H1 (cell line): ENCODE results near the gene PGM2. TPM values are rescaled to one million over a fixed set of nuclear protein-coding genes. Genes with fewer than 3 reads are reported as not detected.

ENCODE experiments used
- CTCF ChIA-PET: fragments of 300-600 bp; sonication (Branson Sonifier 250); formaldehyde crosslinking; loops from one replicate; lab custom pipeline; 2021; ENCODE audit not compliant: partially characterized antibody; lab: Charles Lee
- POLR2A ChIA-PET: fragments of 300-600 bp; sonication (Branson Sonifier 250); formaldehyde crosslinking; loops from one replicate; lab custom pipeline; 2021; ENCODE audit warnings: inconsistent platforms; ENCODE audit not compliant: partially characterized antibody; lab: Charles Lee
- DNase-seq, 2 experiments: peaks; one replicate each; pipeline versions ENCODE4 v3.0.0 to v3.0.0-alpha.2; 2010 to 2022; ENCODE audit warnings: low spot score in 2 of 2, low read depth in 1 of 2, mixed read lengths in 1 of 2
- FAIRE-seq: peaks from 2 replicates; lab custom pipeline; 2011; peaks lifted over from hg19 to GRCh38; lab: Jason Lieb, UNC
- H2AFZ ChIP-seq: 2 replicates; pipeline ENCODE4 v1.8.1; 2012; ENCODE audit warnings: low read length, inconsistent platforms
- H2AK5ac ChIP-seq: 2 replicates; pipeline ENCODE4 v1.6.1; 2013; ENCODE audit warnings: low read depth, low read length
- H2BK120ac ChIP-seq: replicated peaks from 2 replicates; pipeline ENCODE3; 2013; ENCODE audit warnings: low read depth, low read length, inconsistent platforms
- H2BK12ac ChIP-seq: 2 replicates; pipeline ENCODE4 v1.6.1; 2013; ENCODE audit warnings: low read depth, low read length
- H2BK15ac ChIP-seq: 2 replicates; pipeline ENCODE4 v1.6.1; 2013; ENCODE audit warnings: low read length
- H2BK20ac ChIP-seq: 2 replicates; pipeline ENCODE4 v1.6.1; 2013; ENCODE audit warnings: low read length
- H2BK5ac ChIP-seq: 2 replicates; pipeline ENCODE4 v1.6.1; 2013; ENCODE audit warnings: low read depth, low read length
- H3K14ac ChIP-seq: 2 replicates; pipeline ENCODE4 v1.6.1; 2013; ENCODE audit warnings: inconsistent platforms; ENCODE audit not compliant: insufficient read length
- H3K18ac ChIP-seq: 2 replicates; pipeline ENCODE4 v1.6.1; 2013; ENCODE audit warnings: low read length; ENCODE audit errors: extremely low read depth
- H3K23ac ChIP-seq: 2 replicates; pipeline ENCODE4 v1.6.1; 2013; ENCODE audit warnings: inconsistent platforms; ENCODE audit not compliant: insufficient read length
- H3K23me2 ChIP-seq: 2 replicates; pipeline ENCODE4 v1.6.1; 2013; ENCODE audit warnings: low read depth, low read length
- H3K27ac ChIP-seq: 2 replicates; pipeline ENCODE4 v1.6.1; 2011; ENCODE audit warnings: low read depth, low read length, inconsistent platforms
- H3K27me3 ChIP-seq, 4 experiments: replicated peaks in 1 of 4; 1 replicate in 1 of 4; 2 replicates in 3 of 4; pipeline versions ENCODE4 v1.6.1 to v1.8.1; 2011 to 2013; ENCODE audit warnings: low read length in 3 of 4, mild to moderate bottlenecking in 3 of 4, inconsistent platforms in 2 of 4, mixed read lengths in 2 of 4, moderate library complexity in 1 of 4; ENCODE audit not compliant: control insufficient read depth in 3 of 4, insufficient read depth in 3 of 4; ENCODE audit errors: extremely low read depth in 1 of 4
- H3K36me3 ChIP-seq, 4 experiments: 2 replicates each; pipeline versions ENCODE4 v1.6.1 to v1.8.1; 2011 to 2013; ENCODE audit warnings: mild to moderate bottlenecking in 4 of 4, low read length in 3 of 4, moderate library complexity in 2 of 4, control low read depth in 1 of 4, inconsistent platforms in 1 of 4; ENCODE audit not compliant: insufficient read depth in 4 of 4, control insufficient read depth in 2 of 4
- H3K4ac ChIP-seq: replicated peaks from 2 replicates; pipeline ENCODE3; 2013; ENCODE audit warnings: low read length, low read depth, mixed read lengths, inconsistent platforms; ENCODE audit not compliant: insufficient read length
- H3K4me1 ChIP-seq, 4 experiments: replicated peaks in 1 of 4; 1 replicate in 1 of 4; 2 replicates in 3 of 4; pipeline versions ENCODE4 v1.6.1 to v1.8.1; 2011 to 2013; ENCODE audit warnings: low read length in 3 of 4, inconsistent platforms in 2 of 4, mixed read lengths in 1 of 4; ENCODE audit not compliant: insufficient read depth in 4 of 4, control insufficient read depth in 3 of 4
- H3K4me2 ChIP-seq, 2 experiments: 2 replicates each; pipeline versions ENCODE4 v1.6.1 to v1.8.1; 2011 to 2013; ENCODE audit warnings: low read depth in 2 of 2, low read length in 2 of 2, control low read depth in 1 of 2, inconsistent platforms in 1 of 2, mild to moderate bottlenecking in 1 of 2; ENCODE audit not compliant: insufficient read depth in 1 of 2
- H3K4me3 ChIP-seq, 4 experiments: fragments of 200-600, 300-600 bp in 1 of 4; sonication (generic), shearing (Covaris generic), sonication (Bioruptor Twin) in 1 of 4; 2 replicates each; pipeline versions ENCODE4 v1.5.1 to v1.8.1; 2011 to 2016; ENCODE audit warnings: low read length in 4 of 4, low read depth in 3 of 4, control low read depth in 2 of 4, inconsistent platforms in 2 of 4, mild to moderate bottlenecking in 2 of 4, mixed read lengths in 1 of 4, moderate library complexity in 1 of 4; ENCODE audit not compliant: insufficient read depth in 2 of 4; ENCODE audit errors: extremely low read depth in 1 of 4
- H3K56ac ChIP-seq: replicated peaks from 2 replicates; pipeline ENCODE3; 2013; ENCODE audit warnings: low read depth, mild to moderate bottlenecking, mixed read lengths, low read length, inconsistent platforms; ENCODE audit not compliant: insufficient read length
- H3K79me1 ChIP-seq: 2 replicates; pipeline ENCODE4 v1.6.1; 2013; ENCODE audit warnings: low read depth, low read length, control low read depth
- H3K79me2 ChIP-seq, 2 experiments: 2 replicates each; pipeline versions ENCODE4 v1.6.1 to v1.8.1; 2012 to 2013; ENCODE audit warnings: low read length in 2 of 2, mild to moderate bottlenecking in 2 of 2, inconsistent platforms in 1 of 2; ENCODE audit not compliant: insufficient read depth in 2 of 2, control insufficient read depth in 1 of 2
- H3K9ac ChIP-seq, 4 experiments: replicated peaks in 1 of 4; 1 replicate in 1 of 4; 2 replicates in 3 of 4; pipeline versions ENCODE4 v1.6.1 to v1.8.1; 2011 to 2013; ENCODE audit warnings: low read depth in 3 of 4, low read length in 3 of 4, control low read depth in 2 of 4, mild to moderate bottlenecking in 2 of 4, moderate library complexity in 2 of 4, inconsistent platforms in 1 of 4; ENCODE audit errors: extremely low read depth in 1 of 4
- H3K9me3 ChIP-seq, 2 experiments: 2 replicates each; pipeline versions ENCODE4 v1.6.1 to v1.8.1; 2012 to 2013; ENCODE audit warnings: mild to moderate bottlenecking in 2 of 2, moderate library complexity in 2 of 2, control low read depth in 1 of 2, inconsistent platforms in 1 of 2, low read depth in 1 of 2, low read length in 1 of 2, mixed read lengths in 1 of 2; ENCODE audit not compliant: insufficient read depth in 2 of 2
- H4K20me1 ChIP-seq, 2 experiments: replicated peaks in 1 of 2; 2 replicates each; pipeline versions ENCODE3 to v1.8.1; 2011 to 2013; ENCODE audit warnings: inconsistent platforms in 2 of 2, low read length in 2 of 2, mild to moderate bottlenecking in 1 of 2; ENCODE audit not compliant: insufficient read depth in 2 of 2, control insufficient read depth in 1 of 2
- H4K5ac ChIP-seq: 2 replicates; pipeline ENCODE4 v1.6.1; 2013; ENCODE audit warnings: low read length, low read depth, mixed read lengths, inconsistent platforms; ENCODE audit not compliant: insufficient read length
- H4K8ac ChIP-seq: 2 replicates; pipeline ENCODE4 v1.8.0; 2013; ENCODE audit warnings: mild to moderate bottlenecking, moderate library complexity, low read length, inconsistent platforms; ENCODE audit not compliant: insufficient read depth; ENCODE audit errors: extremely low read depth
- H4K91ac ChIP-seq: replicated peaks from 2 replicates; pipeline ENCODE3; 2013; ENCODE audit warnings: low read length, mixed read lengths, inconsistent platforms; ENCODE audit not compliant: insufficient read length
- BACH1 ChIP-seq: IDR thresholded peaks from 2 replicates; pipeline ENCODE4 v1.6.1; 2012; ENCODE audit warnings: low read length, improper control_type of control experiment
- JUN ChIP-seq: IDR thresholded peaks from 2 replicates; pipeline ENCODE4 v1.6.1; 2011; ENCODE audit warnings: low read depth, mild to moderate bottlenecking, improper control_type of control experiment, low read length
- KDM1A ChIP-seq: fragments of 200-600, 300-600 bp; sonication (generic); IDR thresholded peaks from 2 replicates; pipeline ENCODE4 v1.7.1; 2016; ENCODE audit warnings: mild to moderate bottlenecking, low read length, borderline replicate concordance
- RAD21 ChIP-seq, 2 experiments: IDR thresholded peaks in 1 of 2; conservative IDR thresholded peaks in 1 of 2; 2 replicates each; pipeline ENCODE4 v1.6.1; 2011; ENCODE audit warnings: low read depth in 2 of 2, low read length in 2 of 2, improper control_type of control experiment in 1 of 2, inconsistent platforms in 1 of 2, mild to moderate bottlenecking in 1 of 2, moderate library complexity in 1 of 2
- YY1 ChIP-seq: IDR thresholded peaks from 2 replicates; pipeline ENCODE4 v1.6.1; 2011; ENCODE audit warnings: low read depth, mild to moderate bottlenecking, low read length
- WGBS, 2 experiments: shearing (Covaris generic) in 1 of 2; methylation state at CpG; one replicate each; pipeline versions ENCODE4 v1.1.6 to v1.1.7; 2013 to 2015; ENCODE audit warnings: low lambda C conversion rate in 2 of 2, mixed read lengths in 2 of 2, inconsistent platforms in 1 of 2, low coverage in 1 of 2, missing lambda C conversion rate in 1 of 2; ENCODE audit not compliant: insufficient replicate concordance in 2 of 2, insufficient coverage in 1 of 2, insufficient read length in 1 of 2; ENCODE audit errors: extremely low coverage in 1 of 2, missing lambda C conversion rate in 1 of 2; 5-methylcytosine and 5-hydroxymethylcytosine counted together
- polyA plus RNA-seq, 7 experiments: library from polyadenylated mRNA; depleted of rRNA in 3 of 7; stranded (reverse) in 5 of 7; unstranded in 2 of 7; fragments of >200 nt in 5 of 7; fragments of 200-250 nt in 2 of 7; gene quantifications; 1 replicate in 5 of 7; 2 replicates in 1 of 7; 4 replicates in 1 of 7; pipeline versions ENCODE4 v1.2.1 to v1.2.3, GENCODE V29; 2011 to 2013; ENCODE audit warnings: missing spikeins in 2 of 7, mixed read lengths in 2 of 7
- total RNA-seq: library from RNA; stranded (reverse); fragmentation: NEBNext Ultra II Directional; extraction: Animal tissue kit (Norgen Biotek cat#: 25700); gene quantifications from 2 replicates; pipeline ENCODE4 v1.2.1, GENCODE V29; 2021
- TF ChIP-seq, protein P1 (sequence below), 3 experiments: IDR thresholded peaks; 1 replicate in 2 of 3; 2 replicates in 1 of 3; pipeline versions ENCODE4 v1.5.1 to v1.6.1; 2011; ENCODE audit warnings: low read length in 3 of 3, mild to moderate bottlenecking in 3 of 3, inconsistent platforms in 2 of 3, low read depth in 1 of 3, moderate library complexity in 1 of 3; ENCODE audit not compliant: insufficient read depth in 1 of 3; ENCODE audit errors: control extremely low read depth in 1 of 3

The PGM2 gene
- total and polyA plus RNA-seq, 2 of the 8 experiments (the other 6 are each of a cell fraction or from before 2014, with no cell fraction given), result 7.7 to 38.0 TPM

DNA sequence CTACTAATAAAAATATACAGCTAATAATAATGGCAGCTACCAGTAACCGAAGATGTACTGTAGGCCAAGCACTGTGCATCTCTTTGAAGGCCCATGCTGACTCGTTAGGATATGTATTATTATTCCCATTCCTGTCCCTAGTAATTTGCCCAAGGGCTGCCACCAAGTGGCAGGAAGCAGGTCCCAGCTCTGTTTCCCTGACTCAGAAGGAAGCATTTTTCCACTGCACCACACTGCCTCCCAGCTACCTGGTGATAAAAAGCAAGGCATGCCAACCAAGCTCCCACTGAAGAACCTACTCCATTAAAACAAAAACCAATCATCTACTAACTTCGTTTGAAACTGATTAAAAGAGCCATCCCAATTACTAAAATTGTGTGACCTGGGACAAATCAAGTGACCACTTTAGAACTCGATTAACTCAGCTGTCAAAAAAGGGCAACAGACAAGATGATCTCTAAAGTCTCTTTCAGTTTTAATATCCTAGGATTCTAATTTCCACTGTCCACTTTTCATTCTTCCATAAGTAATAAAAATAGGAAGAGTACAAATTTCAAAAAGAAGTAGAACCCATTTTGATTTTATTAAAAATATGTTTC is 24.3 kb upstream of the PGM2 start:
- no peak overlapping the region for H2BK120ac ChIP-seq
- H3K4ac ChIP-seq, result no peak overlapping the region
- ChIA-PET POLR2A (interaction anchor here (0.6 kb wide), 1 partner anchor 161 kb away, joined by 3 read pairs; no protein-coding TSS in a partner anchor), CTCF (interaction anchor here (0.6 to 4.7 kb wide), 29 partner anchors 9 to 406 kb away, joined by 3 to 60 read pairs (median 3); partner anchors contain the start of gene RELL1)
- no peaks in the 10 kb centered on the region for H3K9me3 ChIP-seq
- no peak overlapping the region for H3K4me3 ChIP-seq
- H3K4me1 ChIP-seq, result peaks cover 0 to 6% (median 1%) of the 10 kb centered on the region in 4 experiments; a peak in 2 of 7 replicates
- no peak overlapping the region for H2BK20ac ChIP-seq
- no peak overlapping the region for H4K8ac ChIP-seq
- H2BK5ac ChIP-seq, result no peak overlapping the region
- H3K56ac ChIP-seq, result no peak overlapping the region
- DNase-seq (no peak), FAIRE-seq (peak; percentile 93)
- no peak overlapping the region for H4K91ac ChIP-seq
- TF ChIP-seq RAD21 (IDR thresholded peaks at IDR 0.05 in 1 of 2, conservative IDR thresholded peaks at IDR 0.05 in 1 of 2; ENCODE audit: low read depth in 2 of 2, low read length in 2 of 2) (peak; percentile 81 to 82), BACH1 (no peak), JUN (no peak), YY1 (0 out of 2 replicates have a peak, but pooled peaks have one; percentile 36), KDM1A (no peak)
- TF ChIP-seq, protein P1, sequence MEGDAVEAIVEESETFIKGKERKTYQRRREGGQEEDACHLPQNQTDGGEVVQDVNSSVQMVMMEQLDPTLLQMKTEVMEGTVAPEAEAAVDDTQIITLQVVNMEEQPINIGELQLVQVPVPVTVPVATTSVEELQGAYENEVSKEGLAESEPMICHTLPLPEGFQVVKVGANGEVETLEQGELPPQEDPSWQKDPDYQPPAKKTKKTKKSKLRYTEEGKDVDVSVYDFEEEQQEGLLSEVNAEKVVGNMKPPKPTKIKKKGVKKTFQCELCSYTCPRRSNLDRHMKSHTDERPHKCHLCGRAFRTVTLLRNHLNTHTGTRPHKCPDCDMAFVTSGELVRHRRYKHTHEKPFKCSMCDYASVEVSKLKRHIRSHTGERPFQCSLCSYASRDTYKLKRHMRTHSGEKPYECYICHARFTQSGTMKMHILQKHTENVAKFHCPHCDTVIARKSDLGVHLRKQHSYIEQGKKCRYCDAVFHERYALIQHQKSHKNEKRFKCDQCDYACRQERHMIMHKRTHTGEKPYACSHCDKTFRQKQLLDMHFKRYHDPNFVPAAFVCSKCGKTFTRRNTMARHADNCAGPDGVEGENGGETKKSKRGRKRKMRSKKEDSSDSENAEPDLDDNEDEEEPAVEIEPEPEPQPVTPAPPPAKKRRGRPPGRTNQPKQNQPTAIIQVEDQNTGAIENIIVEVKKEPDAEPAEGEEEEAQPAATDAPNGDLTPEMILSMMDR (IDR thresholded peaks at IDR 0.05; ENCODE audit: control extremely low read depth in 1 of 3, insufficient read depth in 1 of 3, low read depth in 1 of 3, low read length in 3 of 3), result peak; percentile 59 to 95 (median 70)
- no peaks in the 10 kb centered on the region for H3K23me2 ChIP-seq
- H2AFZ ChIP-seq, result no peak overlapping the region
- no peak overlapping the region for H3K4me2 ChIP-seq
- no peak overlapping the region for H3K14ac ChIP-seq
- H3K79me2 ChIP-seq, result no peaks in the 10 kb centered on the region
- no peak overlapping the region for H2AK5ac ChIP-seq
- H4K5ac ChIP-seq, result no peak overlapping the region
- no peak overlapping the region for H3K9ac ChIP-seq
- no peaks in the 10 kb centered on the region for H3K36me3 ChIP-seq
- no peak overlapping the region for H2BK15ac ChIP-seq
- H3K27ac ChIP-seq, result no peak overlapping the region
- no peak overlapping the region for H2BK12ac ChIP-seq
- no peaks in the 10 kb centered on the region for H3K79me1 ChIP-seq
- WGBS, 2 experiments, result 48% methylated on average over 4 of the region's 4 CpGs; no CpG with 5 or more reads in 1 of the 2 experiments
- no peak overlapping the region for H3K23ac ChIP-seq
- no peak overlapping the region for H3K18ac ChIP-seq
- H3K27me3 ChIP-seq, result no peaks in the 10 kb centered on the region
- no peaks in the 10 kb centered on the region for H4K20me1 ChIP-seq
